Epithelial cell of proximal tubule (primary cell): ENCODE measurements around the gene COIL. TPM values are rescaled to one million over a fixed set of nuclear protein-coding genes. Genes with fewer than 3 reads are reported as not detected.

Source experiments
- DNase-seq: peaks from one replicate; pipeline ENCODE4 v3.0.0-alpha.2; 2011; ENCODE audit warnings: low read depth
- H3K4me3 ChIP-seq: 2 replicates; pipeline ENCODE4 v1.5.1; 2011; ENCODE audit warnings: low read depth, mild to moderate bottlenecking, low read length
- total RNA-seq: library from RNA; depleted of rRNA; stranded (reverse); fragments of >200 nt; gene quantifications from 2 replicates; pipeline ENCODE4 v1.2.3, GENCODE V29; 2015
- TF ChIP-seq, protein P1 (sequence below): conservative IDR thresholded peaks from 2 replicates; pipeline ENCODE4 v1.5.1; 2012; ENCODE audit warnings: low read depth, mild to moderate bottlenecking, low read length

COIL gene
- total RNA-seq, 1 donor from 2014 or later = 19.7 TPM

- DNase-seq = no peak
- H3K4me3 ChIP-seq = no peak overlapping the region
Observed at GRCh38 chr17:56897646-56898424, 63.0 kb downstream of the COIL start.

GRCh38 chr17:56896968-56897359 lies 63.9 kb downstream of the COIL start:
- TF ChIP-seq, protein P1, sequence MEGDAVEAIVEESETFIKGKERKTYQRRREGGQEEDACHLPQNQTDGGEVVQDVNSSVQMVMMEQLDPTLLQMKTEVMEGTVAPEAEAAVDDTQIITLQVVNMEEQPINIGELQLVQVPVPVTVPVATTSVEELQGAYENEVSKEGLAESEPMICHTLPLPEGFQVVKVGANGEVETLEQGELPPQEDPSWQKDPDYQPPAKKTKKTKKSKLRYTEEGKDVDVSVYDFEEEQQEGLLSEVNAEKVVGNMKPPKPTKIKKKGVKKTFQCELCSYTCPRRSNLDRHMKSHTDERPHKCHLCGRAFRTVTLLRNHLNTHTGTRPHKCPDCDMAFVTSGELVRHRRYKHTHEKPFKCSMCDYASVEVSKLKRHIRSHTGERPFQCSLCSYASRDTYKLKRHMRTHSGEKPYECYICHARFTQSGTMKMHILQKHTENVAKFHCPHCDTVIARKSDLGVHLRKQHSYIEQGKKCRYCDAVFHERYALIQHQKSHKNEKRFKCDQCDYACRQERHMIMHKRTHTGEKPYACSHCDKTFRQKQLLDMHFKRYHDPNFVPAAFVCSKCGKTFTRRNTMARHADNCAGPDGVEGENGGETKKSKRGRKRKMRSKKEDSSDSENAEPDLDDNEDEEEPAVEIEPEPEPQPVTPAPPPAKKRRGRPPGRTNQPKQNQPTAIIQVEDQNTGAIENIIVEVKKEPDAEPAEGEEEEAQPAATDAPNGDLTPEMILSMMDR = no peak
- no peak for DNase-seq
- no peak overlapping the region for H3K4me3 ChIP-seq

More at GRCh38 chr17:56897646-56898424, 63.0 kb downstream of the COIL start:
- TF ChIP-seq, protein P1 = no peak

GRCh38 chr17:56896217-56896967 lies 64.5 kb downstream of the COIL start:
- TF ChIP-seq, protein P1 = no peak
- no peak for DNase-seq
- H3K4me3 ChIP-seq = no peak overlapping the region

- TF ChIP-seq, protein P1 = no peak
- DNase-seq = no peak
- no peak overlapping the region for H3K4me3 ChIP-seq
Observed at GRCh38 chr17:56894859-56895455, 65.9 kb downstream of the COIL start.

DNA sequence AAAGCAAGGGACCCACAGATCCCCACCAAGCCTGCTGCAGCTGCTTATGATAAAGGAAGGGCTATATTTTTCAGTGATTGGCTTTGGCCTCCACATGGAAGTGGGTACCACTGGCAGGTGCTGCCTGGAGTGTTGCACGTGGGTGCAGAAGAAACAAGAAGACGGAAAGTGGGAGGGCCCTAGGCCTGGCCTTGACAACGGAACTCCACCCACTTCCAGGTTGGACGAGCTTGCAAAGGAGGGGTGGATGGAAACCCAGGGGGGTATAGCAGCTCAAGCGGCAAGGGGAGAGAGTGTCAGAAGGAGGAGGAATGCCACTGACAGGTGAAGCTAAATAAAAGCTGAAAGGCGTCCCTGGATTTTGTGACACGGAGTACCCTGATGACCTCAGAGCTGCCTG lies 67.3 kb downstream of the COIL start:
- DNase-seq = no peak
- TF ChIP-seq, protein P1 = no peak
- no peak overlapping the region for H3K4me3 ChIP-seq

- DNase-seq = no peak
- TF ChIP-seq, protein P1 = no peak
- no peak overlapping the region for H3K4me3 ChIP-seq
Observed at GRCh38 chr17:56892333-56892732, 68.5 kb downstream of the COIL start.
